H1 (cell line): Measurements from ENCODE around the gene LIAS.

Experiments used
- CEBPB ChIP-seq: IDR thresholded peaks from 2 replicates; pipeline ENCODE4 v1.6.1; 2012; ENCODE audit warnings: low read depth, low read length
- CHD7 ChIP-seq: fragments of 300-600 bp; sonication (generic); IDR thresholded peaks from 2 replicates; pipeline ENCODE4 v1.7.1; 2012; ENCODE audit warnings: low read length, moderate library complexity, mild to moderate bottlenecking, inconsistent platforms; ENCODE audit not compliant: insufficient replicate concordance
- CTCF ChIP-seq, 3 experiments: IDR thresholded peaks; 1 replicate in 2 of 3; 2 replicates in 1 of 3; pipeline versions ENCODE4 v1.5.1 to v1.6.1; 2011; ENCODE audit warnings: low read length in 3 of 3, mild to moderate bottlenecking in 3 of 3, inconsistent platforms in 2 of 3, low read depth in 1 of 3, moderate library complexity in 1 of 3; ENCODE audit not compliant: insufficient read depth in 1 of 3; ENCODE audit errors: control extremely low read depth in 1 of 3
- EZH2 ChIP-seq: fragments of 200-600 bp; sonication (generic); IDR thresholded peaks from 2 replicates; pipeline ENCODE4 v1.7.1; 2012; ENCODE audit warnings: low read depth, mild to moderate bottlenecking, moderate library complexity, low read length, inconsistent platforms; ENCODE audit not compliant: severe bottlenecking
- KDM1A ChIP-seq: fragments of 200-600, 300-600 bp; sonication (generic); IDR thresholded peaks from 2 replicates; pipeline ENCODE4 v1.7.1; 2016; ENCODE audit warnings: mild to moderate bottlenecking, low read length, borderline replicate concordance
- POLR2A ChIP-seq, 2 experiments: IDR thresholded peaks; 1 replicate in 1 of 2; 2 replicates in 1 of 2; pipeline ENCODE4 v1.6.1; 2011; ENCODE audit warnings: low read depth in 2 of 2, low read length in 2 of 2, mild to moderate bottlenecking in 2 of 2; ENCODE audit errors: control extremely low read depth in 1 of 2
- RAD21 ChIP-seq, 2 experiments: IDR thresholded peaks in 1 of 2; conservative IDR thresholded peaks in 1 of 2; 2 replicates each; pipeline ENCODE4 v1.6.1; 2011; ENCODE audit warnings: low read depth in 2 of 2, low read length in 2 of 2, improper control_type of control experiment in 1 of 2, inconsistent platforms in 1 of 2, mild to moderate bottlenecking in 1 of 2, moderate library complexity in 1 of 2
- SP2 ChIP-seq: IDR thresholded peaks from 2 replicates; pipeline ENCODE4 v1.6.1; 2012; ENCODE audit warnings: mild to moderate bottlenecking, low read length, inconsistent platforms
- USF2 ChIP-seq: IDR thresholded peaks from 2 replicates; pipeline ENCODE4 v1.6.1; 2011; ENCODE audit warnings: low read length, improper control_type of control experiment

- TF ChIP-seq USF2 (no peak), CEBPB (no peak), EZH2 (no peak), CTCF (IDR thresholded peaks at IDR 0.05; ENCODE audit: control extremely low read depth in 1 of 3, insufficient read depth in 1 of 3, low read depth in 1 of 3, low read length in 3 of 3) (no peak), SP2 (no peak), POLR2A (IDR thresholded peaks at IDR 0.05; ENCODE audit: control extremely low read depth in 1 of 2, low read depth in 2 of 2, low read length in 2 of 2) (no peak), KDM1A (no peak), RAD21 (IDR thresholded peaks at IDR 0.05 in 1 of 2, conservative IDR thresholded peaks at IDR 0.05 in 1 of 2; ENCODE audit: low read depth in 2 of 2, low read length in 2 of 2) (no peak), CHD7 (no peak)
Measured at GRCh38 chr4:39524161-39524957, 65.5 kb downstream of the LIAS start.
